ENCODE measurements around the gene NBEA.

DNA sequence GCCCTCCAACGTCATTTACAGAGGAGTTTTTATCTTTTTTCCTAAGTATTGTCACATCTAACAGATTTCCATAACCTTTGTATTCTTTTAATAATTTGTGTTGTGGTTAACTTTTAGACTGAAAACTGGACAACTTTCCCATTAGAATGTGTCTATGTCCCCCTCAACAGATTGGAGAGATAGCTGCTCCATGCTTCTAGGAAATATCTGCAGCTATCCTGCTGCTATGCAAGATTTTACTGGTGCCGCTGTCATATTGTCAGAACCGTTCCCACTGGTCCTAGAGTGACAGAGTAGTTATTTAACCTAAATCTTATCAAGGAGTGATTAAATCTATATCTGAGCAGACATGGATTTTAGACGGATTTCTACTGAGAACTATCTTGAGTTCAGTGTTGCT, 404.4 kb downstream of the NBEA start:
- TF ChIP-seq, protein P1, sequence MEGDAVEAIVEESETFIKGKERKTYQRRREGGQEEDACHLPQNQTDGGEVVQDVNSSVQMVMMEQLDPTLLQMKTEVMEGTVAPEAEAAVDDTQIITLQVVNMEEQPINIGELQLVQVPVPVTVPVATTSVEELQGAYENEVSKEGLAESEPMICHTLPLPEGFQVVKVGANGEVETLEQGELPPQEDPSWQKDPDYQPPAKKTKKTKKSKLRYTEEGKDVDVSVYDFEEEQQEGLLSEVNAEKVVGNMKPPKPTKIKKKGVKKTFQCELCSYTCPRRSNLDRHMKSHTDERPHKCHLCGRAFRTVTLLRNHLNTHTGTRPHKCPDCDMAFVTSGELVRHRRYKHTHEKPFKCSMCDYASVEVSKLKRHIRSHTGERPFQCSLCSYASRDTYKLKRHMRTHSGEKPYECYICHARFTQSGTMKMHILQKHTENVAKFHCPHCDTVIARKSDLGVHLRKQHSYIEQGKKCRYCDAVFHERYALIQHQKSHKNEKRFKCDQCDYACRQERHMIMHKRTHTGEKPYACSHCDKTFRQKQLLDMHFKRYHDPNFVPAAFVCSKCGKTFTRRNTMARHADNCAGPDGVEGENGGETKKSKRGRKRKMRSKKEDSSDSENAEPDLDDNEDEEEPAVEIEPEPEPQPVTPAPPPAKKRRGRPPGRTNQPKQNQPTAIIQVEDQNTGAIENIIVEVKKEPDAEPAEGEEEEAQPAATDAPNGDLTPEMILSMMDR (conservative IDR thresholded peaks at IDR 0.05): no peak
- TF ChIP-seq ZFX (IDR thresholded peaks at IDR 0.05): no peak
